DOHH2 (cell line): ENCODE results near the gene WWP2.

ENCODE experiments used
- H3F3A ChIP-seq: fragments of 200-600 bp; sonication (generic), shearing (Covaris generic); 2 replicates; pipeline ENCODE4 v1.6.0; 2016; ENCODE audit warnings: antibody characterized with exemption, mild to moderate bottlenecking; ENCODE audit not compliant: control insufficient read depth, insufficient read depth
- H3K27ac ChIP-seq: fragments of 200-600 bp; sonication (generic); 2 replicates; pipeline ENCODE4 v1.5.1; 2014; ENCODE audit warnings: low read depth, mild to moderate bottlenecking, low read length, moderate library complexity
- H3K27me3 ChIP-seq: fragments of 200-600 bp; sonication (generic); 2 replicates; pipeline ENCODE4 v1.6.1; 2014; ENCODE audit warnings: mild to moderate bottlenecking, low read length, mixed read lengths; ENCODE audit not compliant: control insufficient read depth
- H3K36me3 ChIP-seq: fragments of 200-600 bp; sonication (generic); 2 replicates; pipeline ENCODE4 v1.6.1; 2014; ENCODE audit warnings: mild to moderate bottlenecking, low read length, moderate library complexity, mixed read lengths; ENCODE audit not compliant: control insufficient read depth
- H3K4me1 ChIP-seq: fragments of 200-600 bp; sonication (generic); 2 replicates; pipeline ENCODE4 v1.6.1; 2014; ENCODE audit warnings: mild to moderate bottlenecking, low read length, mixed read lengths; ENCODE audit not compliant: control insufficient read depth
- H3K4me2 ChIP-seq: fragments of 200-600 bp; sonication (generic); 2 replicates; pipeline ENCODE4 v1.6.0; 2014; ENCODE audit warnings: mild to moderate bottlenecking, low read length, moderate library complexity
- H3K4me3 ChIP-seq: fragments of 200-600 bp; sonication (generic); 2 replicates; pipeline ENCODE4 v1.5.1; 2014; ENCODE audit warnings: mild to moderate bottlenecking, low read length, mixed read lengths
- H3K79me2 ChIP-seq: fragments of 200-600 bp; sonication (generic); 2 replicates; pipeline ENCODE4 v1.6.1; 2014; ENCODE audit warnings: mild to moderate bottlenecking, low read length, mixed read lengths; ENCODE audit not compliant: control insufficient read depth
- H3K9me2 ChIP-seq: fragments of 200-600 bp; sonication (generic); replicated peaks from 2 replicates; pipeline ENCODE4 v1.6.1; 2014; ENCODE audit warnings: mild to moderate bottlenecking, low read length, mixed read lengths; ENCODE audit not compliant: control insufficient read depth
- H3K9me3 ChIP-seq: fragments of 200-600 bp; sonication (generic); 2 replicates; pipeline ENCODE4 v1.6.1; 2014; ENCODE audit warnings: antibody characterized with exemption, low read length, mixed read lengths; ENCODE audit not compliant: control insufficient read depth, insufficient read depth
- H4K20me1 ChIP-seq: fragments of 200-600 bp; sonication (generic); 2 replicates; pipeline ENCODE4 v1.6.0; 2014; ENCODE audit warnings: low read depth, mild to moderate bottlenecking, antibody characterized with exemption, low read length, moderate library complexity; ENCODE audit not compliant: control insufficient read depth, insufficient read depth
- CTCF ChIP-seq: fragments of 200-600 bp; sonication (generic); IDR thresholded peaks from one replicate; pipeline ENCODE4 v1.5.1; 2014; ENCODE audit warnings: antibody characterized with exemption, mild to moderate bottlenecking, low read depth, low read length; ENCODE audit not compliant: poor library complexity, severe bottlenecking
- EZH2phosphoT487 ChIP-seq: fragments of 200-600 bp; sonication (generic); IDR thresholded peaks from 2 replicates; pipeline ENCODE4 v1.6.1; 2017; ENCODE audit warnings: borderline replicate concordance, mild to moderate bottlenecking, antibody characterized with exemption, low read length, moderate library complexity, mixed read lengths

WWP2 gene

GRCh38 chr16:69935740-69936139 is 173.6 kb downstream of the WWP2 start:
- Histone ChIP-seq H3K4me1 (no peaks in the 10 kb centered on the region), H3K36me3 (peaks cover 22% of the 10 kb centered on the region), H3K9me2 (no peaks in the 10 kb centered on the region), H3K4me3 (no peak overlapping the region), H3F3A (no peaks in the 10 kb centered on the region), H3K27ac (no peak overlapping the region), H3K9me3 (no peaks in the 10 kb centered on the region), H3K4me2 (no peak overlapping the region), H4K20me1 (no peaks in the 10 kb centered on the region), H3K27me3 (no peaks in the 10 kb centered on the region), H3K79me2 (no peaks in the 10 kb centered on the region)
- TF ChIP-seq CTCF (no peak), EZH2phosphoT487 (no peak)

GRCh38 chr16:69936252-69936651 is 174.1 kb downstream of the WWP2 start:
- no peak overlapping the region for H3K4me2 ChIP-seq
- H3K4me1 ChIP-seq = no peaks in the 10 kb centered on the region
- H3F3A ChIP-seq = no peaks in the 10 kb centered on the region
- H3K9me3 ChIP-seq = no peaks in the 10 kb centered on the region
- peaks cover 22% of the 10 kb centered on the region for H3K36me3 ChIP-seq
- H3K79me2 ChIP-seq = no peaks in the 10 kb centered on the region
- H4K20me1 ChIP-seq = no peaks in the 10 kb centered on the region
- TF ChIP-seq CTCF (no peak), EZH2phosphoT487 (no peak)
- H3K9me2 ChIP-seq = no peaks in the 10 kb centered on the region
- H3K27me3 ChIP-seq = no peaks in the 10 kb centered on the region
- no peak overlapping the region for H3K4me3 ChIP-seq
- H3K27ac ChIP-seq = no peak overlapping the region

GRCh38 chr16:69936751-69937211 is 174.6 kb downstream of the WWP2 start:
- Histone ChIP-seq H3K9me2 (no peaks in the 10 kb centered on the region), H3K27ac (no peak overlapping the region), H3K4me3 (no peak overlapping the region), H3K4me1 (no peaks in the 10 kb centered on the region), H3F3A (no peaks in the 10 kb centered on the region), H3K27me3 (no peaks in the 10 kb centered on the region), H4K20me1 (no peaks in the 10 kb centered on the region), H3K4me2 (no peak overlapping the region), H3K9me3 (no peaks in the 10 kb centered on the region), H3K79me2 (no peaks in the 10 kb centered on the region), H3K36me3 (peaks cover 22% of the 10 kb centered on the region)
- no peak for TF ChIP-seq CTCF
- TF ChIP-seq EZH2phosphoT487 = no peak
